ENCODE results near the gene SEMA7A.

The SEMA7A gene

GRCh38 chr15:74470631-74471395 is 37.1 kb upstream of the SEMA7A start:
- H3K79me2 ChIP-seq (ENCODE audit: low read length) = no peaks in the 10 kb centered on the region
- H3K27me3 ChIP-seq (replicated peaks; ENCODE audit: insufficient read depth, low read length) = no peaks in the 10 kb centered on the region
- no peaks in the 10 kb centered on the region for H3K36me3 ChIP-seq (replicated peaks; ENCODE audit: insufficient read depth, low read length)
- no peaks in the 10 kb centered on the region for H3K4me1 ChIP-seq (ENCODE audit: low read length)
- no peak for DNase-seq
- no peak overlapping the region for H3K4me2 ChIP-seq (ENCODE audit: low read depth, low read length)
- TF ChIP-seq, protein P1, sequence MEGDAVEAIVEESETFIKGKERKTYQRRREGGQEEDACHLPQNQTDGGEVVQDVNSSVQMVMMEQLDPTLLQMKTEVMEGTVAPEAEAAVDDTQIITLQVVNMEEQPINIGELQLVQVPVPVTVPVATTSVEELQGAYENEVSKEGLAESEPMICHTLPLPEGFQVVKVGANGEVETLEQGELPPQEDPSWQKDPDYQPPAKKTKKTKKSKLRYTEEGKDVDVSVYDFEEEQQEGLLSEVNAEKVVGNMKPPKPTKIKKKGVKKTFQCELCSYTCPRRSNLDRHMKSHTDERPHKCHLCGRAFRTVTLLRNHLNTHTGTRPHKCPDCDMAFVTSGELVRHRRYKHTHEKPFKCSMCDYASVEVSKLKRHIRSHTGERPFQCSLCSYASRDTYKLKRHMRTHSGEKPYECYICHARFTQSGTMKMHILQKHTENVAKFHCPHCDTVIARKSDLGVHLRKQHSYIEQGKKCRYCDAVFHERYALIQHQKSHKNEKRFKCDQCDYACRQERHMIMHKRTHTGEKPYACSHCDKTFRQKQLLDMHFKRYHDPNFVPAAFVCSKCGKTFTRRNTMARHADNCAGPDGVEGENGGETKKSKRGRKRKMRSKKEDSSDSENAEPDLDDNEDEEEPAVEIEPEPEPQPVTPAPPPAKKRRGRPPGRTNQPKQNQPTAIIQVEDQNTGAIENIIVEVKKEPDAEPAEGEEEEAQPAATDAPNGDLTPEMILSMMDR (IDR thresholded peaks at IDR 0.05; ENCODE audit: low read length) = no peak
- TF ChIP-seq EZH2 (optimal IDR thresholded peaks at IDR 0.05; ENCODE audit: low read depth, low read length) (no peak), EZH2phosphoT487 (IDR thresholded peaks at IDR 0.05; ENCODE audit: low read length) (no peak)
- no peaks in the 10 kb centered on the region for H3K9me2 ChIP-seq (replicated peaks; ENCODE audit: insufficient read depth, low read length)
- no peak overlapping the region for H2AFZ ChIP-seq (ENCODE audit: low read length)
- no peak overlapping the region for H3K4me3 ChIP-seq (ENCODE audit: low read length)
- no peak overlapping the region for H3K9ac ChIP-seq (ENCODE audit: low read length)
- H3F3A ChIP-seq (ENCODE audit: insufficient read depth, low read length) = no peaks in the 10 kb centered on the region
- H3K27ac ChIP-seq (ENCODE audit: low read length) = no peak overlapping the region
- H4K20me1 ChIP-seq (ENCODE audit: insufficient read depth, low read length) = no peaks in the 10 kb centered on the region
- no peaks in the 10 kb centered on the region for H3K9me3 ChIP-seq (replicated peaks; ENCODE audit: insufficient read depth, low read length)

- no peaks in the 10 kb centered on the region for H4K20me1 ChIP-seq (ENCODE audit: insufficient read depth, low read length)
- no peaks in the 10 kb centered on the region for H3K4me1 ChIP-seq (ENCODE audit: low read length)
- no peak overlapping the region for H2AFZ ChIP-seq (ENCODE audit: low read length)
- H3F3A ChIP-seq (ENCODE audit: insufficient read depth, low read length) = no peaks in the 10 kb centered on the region
- 0 out of 2 replicates have a peak, but pooled peaks cover under 1% of the 10 kb centered on the region for H3K79me2 ChIP-seq (ENCODE audit: low read length)
- no peaks in the 10 kb centered on the region for H3K27me3 ChIP-seq (replicated peaks; ENCODE audit: insufficient read depth, low read length)
- no peak overlapping the region for H3K9ac ChIP-seq (ENCODE audit: low read length)
- no peak for DNase-seq
- no peak overlapping the region for H3K4me2 ChIP-seq (ENCODE audit: low read depth, low read length)
- no peak overlapping the region for H3K4me3 ChIP-seq (ENCODE audit: low read length)
- TF ChIP-seq, protein P1 (IDR thresholded peaks at IDR 0.05; ENCODE audit: low read length) = no peak
- TF ChIP-seq EZH2phosphoT487 (IDR thresholded peaks at IDR 0.05; ENCODE audit: low read length) (no peak), EZH2 (optimal IDR thresholded peaks at IDR 0.05; ENCODE audit: low read depth, low read length) (no peak)
- H3K9me3 ChIP-seq (replicated peaks; ENCODE audit: insufficient read depth, low read length) = no peaks in the 10 kb centered on the region
- H3K36me3 ChIP-seq (replicated peaks; ENCODE audit: insufficient read depth, low read length) = no peaks in the 10 kb centered on the region
- H3K9me2 ChIP-seq (replicated peaks; ENCODE audit: insufficient read depth, low read length) = no peaks in the 10 kb centered on the region
- H3K27ac ChIP-seq (ENCODE audit: low read length) = no peak overlapping the region
Measured at GRCh38 chr15:74468341-74469032, 34.7 kb upstream of the SEMA7A start.

DNA sequence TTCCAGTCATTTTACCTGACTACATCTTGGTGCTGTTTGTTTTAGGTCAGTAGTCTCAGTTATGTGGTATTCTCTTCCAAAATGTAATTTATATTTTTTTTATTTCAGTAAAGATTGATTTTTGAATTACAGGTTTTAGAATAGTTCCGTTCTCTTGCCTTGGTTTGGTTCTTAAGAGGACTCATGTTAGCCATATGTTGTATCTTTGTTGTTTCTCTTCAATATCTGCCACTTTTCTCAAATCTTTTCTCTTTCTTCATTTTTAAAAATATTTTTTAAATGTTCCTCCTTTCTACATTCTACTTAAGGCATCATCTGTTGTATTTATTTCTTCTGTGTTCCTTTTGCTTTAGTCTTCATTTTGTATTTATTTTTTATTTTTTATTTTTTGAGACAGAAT is 32.8 kb upstream of the SEMA7A start:
- Histone ChIP-seq H3K9ac (ENCODE audit: low read length) (no peak overlapping the region), H4K20me1 (ENCODE audit: insufficient read depth, low read length) (no peaks in the 10 kb centered on the region), H3K9me2 (replicated peaks; ENCODE audit: insufficient read depth, low read length) (no peaks in the 10 kb centered on the region), H3K4me1 (ENCODE audit: low read length) (peaks cover 4% of the 10 kb centered on the region; the same call in 1 of the 2 replicates), H3K9me3 (replicated peaks; ENCODE audit: insufficient read depth, low read length) (no peaks in the 10 kb centered on the region), H3F3A (ENCODE audit: insufficient read depth, low read length) (0 out of 2 replicates have a peak, but pooled peaks cover 1% of the 10 kb centered on the region), H3K27ac (ENCODE audit: low read length) (no peak overlapping the region), H3K4me3 (ENCODE audit: low read length) (no peak overlapping the region), H3K27me3 (replicated peaks; ENCODE audit: insufficient read depth, low read length) (no peaks in the 10 kb centered on the region), H3K79me2 (ENCODE audit: low read length) (peaks cover 17% of the 10 kb centered on the region), H3K4me2 (ENCODE audit: low read depth, low read length) (no peak overlapping the region), H3K36me3 (replicated peaks; ENCODE audit: insufficient read depth, low read length) (no peaks in the 10 kb centered on the region), H2AFZ (ENCODE audit: low read length) (no peak overlapping the region)
- no peak for DNase-seq
- TF ChIP-seq EZH2 (optimal IDR thresholded peaks at IDR 0.05; ENCODE audit: low read depth, low read length) = no peak
